Sigmoid colon (tissue), 4 donors: ENCODE results near the gene CNOT4.

Experiments
- POLR2A ChIP-seq, 2 donors: fragments of 450-650 bp; IDR thresholded peaks; one replicate each; pipeline ENCODE4 v1.6.1; 2016; ENCODE audit warnings: antibody characterized with exemption in 2 of 2, mild to moderate bottlenecking in 2 of 2, moderate library complexity in 2 of 2
- POLR2AphosphoS5 ChIP-seq, 4 donors: sonication (generic); formaldehyde crosslinking; IDR thresholded peaks; one replicate each; pipeline ENCODE4 v1.6.1; 2017; ENCODE audit warnings: antibody characterized with exemption in 4 of 4

- TF ChIP-seq POLR2AphosphoS5 (IDR thresholded peaks at IDR 0.05) (no peak), POLR2A (IDR thresholded peaks at IDR 0.05) (no peak)
Observed at GRCh38 chr7:135550196-135550595, 40.3 kb upstream of the CNOT4 start.
